Measurements from ENCODE around the gene ATP10A. TPM values are rescaled to one million over a fixed set of nuclear protein-coding genes. Genes with fewer than 3 reads are reported as not detected.

ATP10A gene
- total RNA-seq, 1 experiment from 2014 or later, result 3.9 TPM

DNA sequence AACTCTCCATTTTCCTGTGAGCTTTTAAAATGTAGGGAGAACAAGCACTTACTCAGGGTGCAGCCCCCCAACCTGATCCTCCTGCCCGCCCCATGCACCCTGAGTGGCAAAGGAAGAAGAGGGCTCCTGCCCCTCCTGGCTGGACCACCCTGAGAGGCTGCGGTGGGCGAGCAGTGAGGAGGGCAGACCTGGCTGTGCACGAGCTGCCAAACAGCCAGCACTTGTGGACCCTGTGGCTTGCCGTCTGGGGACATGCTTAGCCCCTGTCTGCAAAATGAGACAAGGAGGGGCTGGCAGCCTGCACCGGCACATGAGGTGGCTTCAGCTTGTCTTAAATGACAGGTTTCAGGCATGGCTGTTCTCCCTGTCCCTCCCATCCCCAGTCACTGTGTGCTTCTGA lies 18.6 kb downstream of the ATP10A start:
- TF ChIP-seq, protein P1, sequence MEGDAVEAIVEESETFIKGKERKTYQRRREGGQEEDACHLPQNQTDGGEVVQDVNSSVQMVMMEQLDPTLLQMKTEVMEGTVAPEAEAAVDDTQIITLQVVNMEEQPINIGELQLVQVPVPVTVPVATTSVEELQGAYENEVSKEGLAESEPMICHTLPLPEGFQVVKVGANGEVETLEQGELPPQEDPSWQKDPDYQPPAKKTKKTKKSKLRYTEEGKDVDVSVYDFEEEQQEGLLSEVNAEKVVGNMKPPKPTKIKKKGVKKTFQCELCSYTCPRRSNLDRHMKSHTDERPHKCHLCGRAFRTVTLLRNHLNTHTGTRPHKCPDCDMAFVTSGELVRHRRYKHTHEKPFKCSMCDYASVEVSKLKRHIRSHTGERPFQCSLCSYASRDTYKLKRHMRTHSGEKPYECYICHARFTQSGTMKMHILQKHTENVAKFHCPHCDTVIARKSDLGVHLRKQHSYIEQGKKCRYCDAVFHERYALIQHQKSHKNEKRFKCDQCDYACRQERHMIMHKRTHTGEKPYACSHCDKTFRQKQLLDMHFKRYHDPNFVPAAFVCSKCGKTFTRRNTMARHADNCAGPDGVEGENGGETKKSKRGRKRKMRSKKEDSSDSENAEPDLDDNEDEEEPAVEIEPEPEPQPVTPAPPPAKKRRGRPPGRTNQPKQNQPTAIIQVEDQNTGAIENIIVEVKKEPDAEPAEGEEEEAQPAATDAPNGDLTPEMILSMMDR (conservative IDR thresholded peaks at IDR 0.05), result no peak
- Histone ChIP-seq H3K23ac (ENCODE audit: insufficient read length, low read depth, low read length) (no peak overlapping the region), H2BK12ac (ENCODE audit: insufficient read length, low read depth, low read length) (no peak overlapping the region), H3K79me2 (ENCODE audit: insufficient read depth, low read length) (no peaks in the 10 kb centered on the region), H2BK5ac (ENCODE audit: insufficient read length, low read length) (no peak overlapping the region), H3T11ph (ENCODE audit: low read length) (no peak overlapping the region), H3K14ac (ENCODE audit: insufficient read depth, low read length) (peak overlapping the region; percentile 46; the same call in 1 of the 2 replicates), H3K4me1 (ENCODE audit: insufficient read depth, low read length) (peaks cover 5% of the 10 kb centered on the region; the same call in 1 of the 2 replicates), H3K9me3 (ENCODE audit: control insufficient read depth, low read depth, low read length) (no peaks in the 10 kb centered on the region), H3K4me2 (ENCODE audit: insufficient read depth, insufficient read length, low read length) (no peak overlapping the region), H2AFZ (ENCODE audit: low read length) (no peak overlapping the region), H3K27me3 (ENCODE audit: insufficient read depth, low read length) (no peaks in the 10 kb centered on the region), H3K27ac (ENCODE audit: insufficient read length, low read depth, low read length) (no peak overlapping the region), H3K4ac (ENCODE audit: low read depth, low read length) (no peak overlapping the region), H3K79me1 (ENCODE audit: insufficient read depth, low read depth, low read length, poor library complexity, severe bottlenecking) (no peaks in the 10 kb centered on the region), H4K91ac (ENCODE audit: insufficient read length, low read depth, low read length) (no peak overlapping the region), H4K20me1 (ENCODE audit: control insufficient read depth, insufficient read depth, insufficient read length) (no peaks in the 10 kb centered on the region), H2BK120ac (ENCODE audit: low read depth, low read length, poor library complexity, severe bottlenecking) (no peak overlapping the region), H2BK15ac (ENCODE audit: low read depth, low read length) (no peak overlapping the region), H3K18ac (ENCODE audit: insufficient read length, low read depth, low read length) (no peak overlapping the region), H3K23me2 (ENCODE audit: insufficient read length, low read depth, low read length, poor library complexity, severe bottlenecking) (no peaks in the 10 kb centered on the region), H2AK5ac (ENCODE audit: insufficient read length, low read length) (no peak overlapping the region), H4K8ac (replicated peaks; ENCODE audit: insufficient read length, low read depth, low read length) (no peak overlapping the region), H4K5ac (ENCODE audit: insufficient read length, low read depth, low read length) (no peak overlapping the region), H3K9ac (ENCODE audit: extremely low read depth, insufficient read length, low read length) (no peak overlapping the region), H2BK20ac (ENCODE audit: low read depth, low read length, poor library complexity, severe bottlenecking) (no peak overlapping the region), H3K56ac (ENCODE audit: insufficient read length, low read depth, low read length) (no peak overlapping the region)
- WGBS (ENCODE audit: extremely low coverage, insufficient read length, low lambda C conversion rate), result no CpG with 5 or more reads among the region's 6 CpGs
- Mint-ChIP-seq H3K4me3 (no peak overlapping the region), H3K4me1 (peaks cover 26 to 40% of the 10 kb centered on the region in 2 experiments), H3K36me3 (ENCODE audit: insufficient read depth in 1 of 3, low read depth in 3 of 3) (no peaks in the 10 kb centered on the region; a peak in 1 of 7 replicates), H3K27me3 (ENCODE audit: low read depth) (no peaks in the 10 kb centered on the region), H3K27ac (no peak overlapping the region), H3K9me3 (peaks cover 0 to 6% of the 10 kb centered on the region in 2 experiments; a peak in 1 of 5 replicates)
- no peak for DNase-seq
